Activated naive CD4-positive, alpha-beta T cell treated with anti-CD3 and anti-CD28 coated beads, Interleukin-2, amount 10 ng/mL, durations not matched to agents 5 hours and 36 hours (primary cell): Measurements from ENCODE around the gene GALR1. TPM values are rescaled to one million over a fixed set of nuclear protein-coding genes. Genes with fewer than 3 reads are reported as not detected.

Experiments used
- total RNA-seq, 2 experiments: library from RNA; stranded (reverse); gene quantifications; one replicate each; pipeline ENCODE4 v1.2.3, GENCODE V29; 2021

Gene GALR1
- total RNA-seq, result not detected

GRCh38 chr18:77249569-77250500, at the start of gene GALR1:
TSS of gene GALR1 (plus strand) at chr18:77249848. CDS start at chr18:77250549, 701 bp downstream.

Other genes starting within 250 kb of the GALR1 start
- gene MBP, start 117.1 kb upstream of the GALR1 start, total RNA-seq, result 10 to 100 TPM; 93.2 to 94.9 TPM